H1 (cell line): ENCODE data around the gene SLC25A48. TPM values are rescaled to one million over a fixed set of nuclear protein-coding genes. Genes with fewer than 3 reads are reported as not detected.

ENCODE experiments used
- CTCF ChIA-PET: fragments of 300-600 bp; sonication (Branson Sonifier 250); formaldehyde crosslinking; loops from one replicate; lab custom pipeline; 2021; ENCODE audit not compliant: partially characterized antibody; lab: Charles Lee
- POLR2A ChIA-PET: fragments of 300-600 bp; sonication (Branson Sonifier 250); formaldehyde crosslinking; loops from one replicate; lab custom pipeline; 2021; ENCODE audit warnings: inconsistent platforms; ENCODE audit not compliant: partially characterized antibody; lab: Charles Lee
- DNase-seq, 2 experiments: peaks; one replicate each; pipeline versions ENCODE4 v3.0.0 to v3.0.0-alpha.2; 2010 to 2022; ENCODE audit warnings: low spot score in 2 of 2, low read depth in 1 of 2, mixed read lengths in 1 of 2
- FAIRE-seq: peaks from 2 replicates; lab custom pipeline; 2011; peaks lifted over from hg19 to GRCh38; lab: Jason Lieb, UNC
- H2AFZ ChIP-seq: 2 replicates; pipeline ENCODE4 v1.8.1; 2012; ENCODE audit warnings: low read length, inconsistent platforms
- H2AK5ac ChIP-seq: 2 replicates; pipeline ENCODE4 v1.6.1; 2013; ENCODE audit warnings: low read depth, low read length
- H2BK120ac ChIP-seq: replicated peaks from 2 replicates; pipeline ENCODE3; 2013; ENCODE audit warnings: low read depth, low read length, inconsistent platforms
- H2BK12ac ChIP-seq: 2 replicates; pipeline ENCODE4 v1.6.1; 2013; ENCODE audit warnings: low read depth, low read length
- H2BK15ac ChIP-seq: 2 replicates; pipeline ENCODE4 v1.6.1; 2013; ENCODE audit warnings: low read length
- H2BK20ac ChIP-seq: 2 replicates; pipeline ENCODE4 v1.6.1; 2013; ENCODE audit warnings: low read length
- H2BK5ac ChIP-seq: 2 replicates; pipeline ENCODE4 v1.6.1; 2013; ENCODE audit warnings: low read depth, low read length
- H3K14ac ChIP-seq: 2 replicates; pipeline ENCODE4 v1.6.1; 2013; ENCODE audit warnings: inconsistent platforms; ENCODE audit not compliant: insufficient read length
- H3K18ac ChIP-seq: 2 replicates; pipeline ENCODE4 v1.6.1; 2013; ENCODE audit warnings: low read length; ENCODE audit errors: extremely low read depth
- H3K23ac ChIP-seq: 2 replicates; pipeline ENCODE4 v1.6.1; 2013; ENCODE audit warnings: inconsistent platforms; ENCODE audit not compliant: insufficient read length
- H3K23me2 ChIP-seq: 2 replicates; pipeline ENCODE4 v1.6.1; 2013; ENCODE audit warnings: low read depth, low read length
- H3K27ac ChIP-seq: 2 replicates; pipeline ENCODE4 v1.6.1; 2011; ENCODE audit warnings: low read depth, low read length, inconsistent platforms
- H3K27me3 ChIP-seq, 4 experiments: replicated peaks in 1 of 4; 1 replicate in 1 of 4; 2 replicates in 3 of 4; pipeline versions ENCODE4 v1.6.1 to v1.8.1; 2011 to 2013; ENCODE audit warnings: low read length in 3 of 4, mild to moderate bottlenecking in 3 of 4, inconsistent platforms in 2 of 4, mixed read lengths in 2 of 4, moderate library complexity in 1 of 4; ENCODE audit not compliant: control insufficient read depth in 3 of 4, insufficient read depth in 3 of 4; ENCODE audit errors: extremely low read depth in 1 of 4
- H3K36me3 ChIP-seq, 4 experiments: 2 replicates each; pipeline versions ENCODE4 v1.6.1 to v1.8.1; 2011 to 2013; ENCODE audit warnings: mild to moderate bottlenecking in 4 of 4, low read length in 3 of 4, moderate library complexity in 2 of 4, control low read depth in 1 of 4, inconsistent platforms in 1 of 4; ENCODE audit not compliant: insufficient read depth in 4 of 4, control insufficient read depth in 2 of 4
- H3K4ac ChIP-seq: replicated peaks from 2 replicates; pipeline ENCODE3; 2013; ENCODE audit warnings: low read length, low read depth, mixed read lengths, inconsistent platforms; ENCODE audit not compliant: insufficient read length
- H3K4me1 ChIP-seq, 4 experiments: replicated peaks in 1 of 4; 1 replicate in 1 of 4; 2 replicates in 3 of 4; pipeline versions ENCODE4 v1.6.1 to v1.8.1; 2011 to 2013; ENCODE audit warnings: low read length in 3 of 4, inconsistent platforms in 2 of 4, mixed read lengths in 1 of 4; ENCODE audit not compliant: insufficient read depth in 4 of 4, control insufficient read depth in 3 of 4
- H3K4me2 ChIP-seq, 2 experiments: 2 replicates each; pipeline versions ENCODE4 v1.6.1 to v1.8.1; 2011 to 2013; ENCODE audit warnings: low read depth in 2 of 2, low read length in 2 of 2, control low read depth in 1 of 2, inconsistent platforms in 1 of 2, mild to moderate bottlenecking in 1 of 2; ENCODE audit not compliant: insufficient read depth in 1 of 2
- H3K4me3 ChIP-seq, 4 experiments: fragments of 200-600, 300-600 bp in 1 of 4; sonication (generic), shearing (Covaris generic), sonication (Bioruptor Twin) in 1 of 4; 2 replicates each; pipeline versions ENCODE4 v1.5.1 to v1.8.1; 2011 to 2016; ENCODE audit warnings: low read length in 4 of 4, low read depth in 3 of 4, control low read depth in 2 of 4, inconsistent platforms in 2 of 4, mild to moderate bottlenecking in 2 of 4, mixed read lengths in 1 of 4, moderate library complexity in 1 of 4; ENCODE audit not compliant: insufficient read depth in 2 of 4; ENCODE audit errors: extremely low read depth in 1 of 4
- H3K56ac ChIP-seq: replicated peaks from 2 replicates; pipeline ENCODE3; 2013; ENCODE audit warnings: low read depth, mild to moderate bottlenecking, mixed read lengths, low read length, inconsistent platforms; ENCODE audit not compliant: insufficient read length
- H3K79me1 ChIP-seq: 2 replicates; pipeline ENCODE4 v1.6.1; 2013; ENCODE audit warnings: low read depth, low read length, control low read depth
- H3K79me2 ChIP-seq, 2 experiments: 2 replicates each; pipeline versions ENCODE4 v1.6.1 to v1.8.1; 2012 to 2013; ENCODE audit warnings: low read length in 2 of 2, mild to moderate bottlenecking in 2 of 2, inconsistent platforms in 1 of 2; ENCODE audit not compliant: insufficient read depth in 2 of 2, control insufficient read depth in 1 of 2
- H3K9ac ChIP-seq, 4 experiments: replicated peaks in 1 of 4; 1 replicate in 1 of 4; 2 replicates in 3 of 4; pipeline versions ENCODE4 v1.6.1 to v1.8.1; 2011 to 2013; ENCODE audit warnings: low read depth in 3 of 4, low read length in 3 of 4, control low read depth in 2 of 4, mild to moderate bottlenecking in 2 of 4, moderate library complexity in 2 of 4, inconsistent platforms in 1 of 4; ENCODE audit errors: extremely low read depth in 1 of 4
- H3K9me3 ChIP-seq, 2 experiments: 2 replicates each; pipeline versions ENCODE4 v1.6.1 to v1.8.1; 2012 to 2013; ENCODE audit warnings: mild to moderate bottlenecking in 2 of 2, moderate library complexity in 2 of 2, control low read depth in 1 of 2, inconsistent platforms in 1 of 2, low read depth in 1 of 2, low read length in 1 of 2, mixed read lengths in 1 of 2; ENCODE audit not compliant: insufficient read depth in 2 of 2
- H4K20me1 ChIP-seq, 2 experiments: replicated peaks in 1 of 2; 2 replicates each; pipeline versions ENCODE3 to v1.8.1; 2011 to 2013; ENCODE audit warnings: inconsistent platforms in 2 of 2, low read length in 2 of 2, mild to moderate bottlenecking in 1 of 2; ENCODE audit not compliant: insufficient read depth in 2 of 2, control insufficient read depth in 1 of 2
- H4K5ac ChIP-seq: 2 replicates; pipeline ENCODE4 v1.6.1; 2013; ENCODE audit warnings: low read length, low read depth, mixed read lengths, inconsistent platforms; ENCODE audit not compliant: insufficient read length
- H4K8ac ChIP-seq: 2 replicates; pipeline ENCODE4 v1.8.0; 2013; ENCODE audit warnings: mild to moderate bottlenecking, moderate library complexity, low read length, inconsistent platforms; ENCODE audit not compliant: insufficient read depth; ENCODE audit errors: extremely low read depth
- H4K91ac ChIP-seq: replicated peaks from 2 replicates; pipeline ENCODE3; 2013; ENCODE audit warnings: low read length, mixed read lengths, inconsistent platforms; ENCODE audit not compliant: insufficient read length
- CBX5 ChIP-seq: fragments of 300-800, 300-1000 bp; sonication (generic); IDR thresholded peaks from 2 replicates; pipeline ENCODE4 v1.7.1; 2016; ENCODE audit warnings: antibody characterized with exemption, low read length, low read depth
- CHD1 ChIP-seq: IDR thresholded peaks from 2 replicates; pipeline ENCODE4 v1.6.1; 2012; ENCODE audit warnings: low read depth, low read length, improper control_type of control experiment
- CTCF ChIP-seq, 3 experiments: IDR thresholded peaks; 1 replicate in 2 of 3; 2 replicates in 1 of 3; pipeline versions ENCODE4 v1.5.1 to v1.6.1; 2011; ENCODE audit warnings: low read length in 3 of 3, mild to moderate bottlenecking in 3 of 3, inconsistent platforms in 2 of 3, low read depth in 1 of 3, moderate library complexity in 1 of 3; ENCODE audit not compliant: insufficient read depth in 1 of 3; ENCODE audit errors: control extremely low read depth in 1 of 3
- E2F6 ChIP-seq: IDR thresholded peaks from 2 replicates; pipeline ENCODE4 v1.6.1; 2012; ENCODE audit warnings: inconsistent platforms
- EP300 ChIP-seq, 2 experiments: IDR thresholded peaks; 1 replicate in 1 of 2; 2 replicates in 1 of 2; pipeline ENCODE4 v1.6.1; 2011 to 2012; ENCODE audit warnings: low read depth in 2 of 2, low read length in 2 of 2, mild to moderate bottlenecking in 2 of 2, borderline replicate concordance in 1 of 2, inconsistent platforms in 1 of 2, moderate library complexity in 1 of 2
- EZH2 ChIP-seq: fragments of 200-600 bp; sonication (generic); IDR thresholded peaks from 2 replicates; pipeline ENCODE4 v1.7.1; 2012; ENCODE audit warnings: low read depth, mild to moderate bottlenecking, moderate library complexity, low read length, inconsistent platforms; ENCODE audit not compliant: severe bottlenecking
- POLR2A ChIP-seq, 2 experiments: IDR thresholded peaks; 1 replicate in 1 of 2; 2 replicates in 1 of 2; pipeline ENCODE4 v1.6.1; 2011; ENCODE audit warnings: low read depth in 2 of 2, low read length in 2 of 2, mild to moderate bottlenecking in 2 of 2; ENCODE audit errors: control extremely low read depth in 1 of 2
- SP2 ChIP-seq: IDR thresholded peaks from 2 replicates; pipeline ENCODE4 v1.6.1; 2012; ENCODE audit warnings: mild to moderate bottlenecking, low read length, inconsistent platforms
- SUZ12 ChIP-seq: fragments of 200-600 bp; sonication (generic); IDR thresholded peaks from 2 replicates; pipeline ENCODE4 v1.6.1; 2012; ENCODE audit warnings: mild to moderate bottlenecking, inconsistent platforms, low read length, moderate library complexity, mixed read lengths
- TAF1 ChIP-seq: IDR thresholded peaks from 2 replicates; pipeline ENCODE4 v1.6.1; 2011; ENCODE audit warnings: mild to moderate bottlenecking, low read depth, low read length
- WGBS, 2 experiments: shearing (Covaris generic) in 1 of 2; methylation state at CpG; one replicate each; pipeline versions ENCODE4 v1.1.6 to v1.1.7; 2013 to 2015; ENCODE audit warnings: low lambda C conversion rate in 2 of 2, mixed read lengths in 2 of 2, inconsistent platforms in 1 of 2, low coverage in 1 of 2, missing lambda C conversion rate in 1 of 2; ENCODE audit not compliant: insufficient replicate concordance in 2 of 2, insufficient coverage in 1 of 2, insufficient read length in 1 of 2; ENCODE audit errors: extremely low coverage in 1 of 2, missing lambda C conversion rate in 1 of 2; 5-methylcytosine and 5-hydroxymethylcytosine counted together
- polyA plus RNA-seq, 7 experiments: library from polyadenylated mRNA; depleted of rRNA in 3 of 7; stranded (reverse) in 5 of 7; unstranded in 2 of 7; fragments of >200 nt in 5 of 7; fragments of 200-250 nt in 2 of 7; gene quantifications; 1 replicate in 5 of 7; 2 replicates in 1 of 7; 4 replicates in 1 of 7; pipeline versions ENCODE4 v1.2.1 to v1.2.3, GENCODE V29; 2011 to 2013; ENCODE audit warnings: missing spikeins in 2 of 7, mixed read lengths in 2 of 7
- total RNA-seq: library from RNA; stranded (reverse); fragmentation: NEBNext Ultra II Directional; extraction: Animal tissue kit (Norgen Biotek cat#: 25700); gene quantifications from 2 replicates; pipeline ENCODE4 v1.2.1, GENCODE V29; 2021

The SLC25A48 gene
- total and polyA plus RNA-seq, 2 of the 8 experiments (the other 6 are each of a cell fraction or from before 2014, with no cell fraction given): 1.3 to 1.8 TPM

- ChIA-PET POLR2A (no interaction called here), CTCF (interaction anchor here (0.9 to 1.9 kb wide), 2 partner anchors 28 to 285 kb away, joined by 3 to 6 read pairs; no protein-coding TSS in a partner anchor)
- Histone ChIP-seq H4K5ac (no peak overlapping the region), H3K27ac (no peak overlapping the region), H3K4me1 (no peaks in the 10 kb centered on the region), H4K20me1 (no peaks in the 10 kb centered on the region), H4K8ac (no peak overlapping the region), H3K36me3 (no peaks in the 10 kb centered on the region), H3K14ac (no peak overlapping the region), H2AFZ (no peak overlapping the region), H3K18ac (no peak overlapping the region), H4K91ac (no peak overlapping the region), H3K79me1 (no peaks in the 10 kb centered on the region), H3K9me3 (0 out of 4 replicates have a peak, but pooled peaks cover 0 to 1% of the 10 kb centered on the region in 2 experiments), H3K23ac (no peak overlapping the region), H3K23me2 (no peaks in the 10 kb centered on the region), H3K9ac (no peak overlapping the region), H3K79me2 (no peaks in the 10 kb centered on the region), H3K56ac (no peak overlapping the region), H2BK15ac (no peak overlapping the region), H2BK5ac (no peak overlapping the region), H2AK5ac (no peak overlapping the region), H2BK12ac (no peak overlapping the region), H3K4ac (no peak overlapping the region), H3K4me2 (no peak overlapping the region), H2BK120ac (no peak overlapping the region), H3K27me3 (no peaks in the 10 kb centered on the region), H3K4me3 (no peak overlapping the region), H2BK20ac (no peak overlapping the region)
- FAIRE-seq (no peak), DNase-seq (no peak)
- 87% methylated on average over 24 of the region's 24 CpGs; no CpG with 5 or more reads in 1 of the 2 experiments for WGBS, 2 experiments
- TF ChIP-seq SP2 (no peak), SUZ12 (no peak), POLR2A (IDR thresholded peaks at IDR 0.05; ENCODE audit: control extremely low read depth in 1 of 2, low read depth in 2 of 2, low read length in 2 of 2) (no peak), CBX5 (no peak), TAF1 (no peak), EZH2 (no peak), CTCF (IDR thresholded peaks at IDR 0.05; ENCODE audit: control extremely low read depth in 1 of 3, insufficient read depth in 1 of 3, low read depth in 1 of 3, low read length in 3 of 3) (no peak), E2F6 (no peak), CHD1 (no peak), EP300 (IDR thresholded peaks at IDR 0.05; ENCODE audit: borderline replicate concordance in 1 of 2, low read depth in 2 of 2, low read length in 2 of 2) (no peak)
Measured at GRCh38 chr5:135851186-135851914, 16.9 kb downstream of the SLC25A48 start.
